Endothelial cell of umbilical vein (primary cell): ENCODE measurements around the gene TLR6. TPM values are rescaled to one million over a fixed set of nuclear protein-coding genes. Genes with fewer than 3 reads are reported as not detected.

ENCODE experiments used
- BruUV-seq: library from RNA; stranded (reverse); fragments of 400-500 nt; replicated peaks from 2 replicates; lab custom pipeline; 2021; lab: Mats Ljungman, UMichigan
- CTCF ChIA-PET: fragments of 300-600, 350-600 bp; sonication (Branson Sonifier 250); formaldehyde crosslinking; loops from one replicate; lab custom pipeline; 2021; ENCODE audit warnings: antibody characterized with exemption, inconsistent platforms; lab: Charles Lee
- POLR2A ChIA-PET: fragments of 300-600, 350-600 bp; sonication (Branson Sonifier 250); formaldehyde crosslinking; loops from one replicate; lab custom pipeline; 2021; ENCODE audit warnings: antibody characterized with exemption, inconsistent platforms; lab: Charles Lee
- DNase-seq: peaks from one replicate; pipeline ENCODE4 v3.0.0-alpha.2; 2011; ENCODE audit warnings: low read depth, low spot score
- FAIRE-seq: peaks from 2 replicates; lab custom pipeline; 2011; peaks lifted over from hg19 to GRCh38; lab: Jason Lieb, UNC
- H2AFZ ChIP-seq: 2 replicates; pipeline ENCODE4 v1.6.0; 2012; ENCODE audit warnings: low read depth, low read length, control low read depth, inconsistent platforms
- H3K27ac ChIP-seq: 2 replicates; pipeline ENCODE4 v1.5.1; 2011; ENCODE audit warnings: low read depth, mild to moderate bottlenecking, control low read depth, low read length, moderate library complexity; ENCODE audit not compliant: insufficient read depth
- H3K27me3 ChIP-seq, 2 experiments: 2 replicates each; pipeline versions ENCODE4 v1.6.0 to v1.6.1; 2011; ENCODE audit warnings: low read length in 2 of 2, mixed read lengths in 1 of 2; ENCODE audit not compliant: control insufficient read depth in 2 of 2, insufficient read depth in 2 of 2
- H3K36me3 ChIP-seq, 2 experiments: 2 replicates in 1 of 2; 3 replicates in 1 of 2; pipeline ENCODE4 v1.5.1; 2011; ENCODE audit warnings: low read length in 2 of 2, mild to moderate bottlenecking in 1 of 2, moderate library complexity in 1 of 2; ENCODE audit not compliant: control insufficient read depth in 2 of 2, insufficient read depth in 2 of 2; ENCODE audit errors: extremely low read depth in 1 of 2
- H3K4me1 ChIP-seq: 3 replicates; pipeline ENCODE4 v1.5.1; 2011; ENCODE audit warnings: mild to moderate bottlenecking, low read length; ENCODE audit not compliant: control insufficient read depth, insufficient read depth; ENCODE audit errors: extremely low read depth
- H3K4me2 ChIP-seq: 2 replicates; pipeline ENCODE4 v1.6.1; 2011; ENCODE audit warnings: low read length, control low read depth, mixed read lengths; ENCODE audit not compliant: insufficient read depth
- H3K4me3 ChIP-seq, 3 experiments: fragments of 200-600 bp in 1 of 3; sonication (generic), shearing (Covaris generic) in 1 of 3; replicated peaks in 1 of 3; 2 replicates each; pipeline ENCODE4 v1.5.1; 2011 to 2016; ENCODE audit warnings: control low read depth in 3 of 3, low read length in 3 of 3, mild to moderate bottlenecking in 2 of 3, inconsistent platforms in 1 of 3, low read depth in 1 of 3, moderate library complexity in 1 of 3; ENCODE audit not compliant: insufficient read depth in 1 of 3
- H3K79me2 ChIP-seq: 2 replicates; pipeline ENCODE4 v1.6.0; 2012; ENCODE audit warnings: low read length, inconsistent platforms; ENCODE audit not compliant: control insufficient read depth, insufficient read depth
- H3K9ac ChIP-seq: replicated peaks from 2 replicates; pipeline ENCODE3; 2011; ENCODE audit warnings: low read length, control low read depth; ENCODE audit not compliant: insufficient read depth; ENCODE audit errors: extremely low read depth
- H3K9me1 ChIP-seq: replicated peaks from 3 replicates; pipeline ENCODE4 v1.6.0; 2011; ENCODE audit warnings: mild to moderate bottlenecking, low read length; ENCODE audit not compliant: control insufficient read depth, insufficient read depth; ENCODE audit errors: extremely low read depth
- H3K9me3 ChIP-seq: replicated peaks from 2 replicates; pipeline ENCODE4 v1.5.1; 2012; ENCODE audit warnings: low read length, inconsistent platforms; ENCODE audit not compliant: control insufficient read depth, insufficient read depth
- H4K20me1 ChIP-seq: replicated peaks from 2 replicates; pipeline ENCODE3; 2011; ENCODE audit warnings: mild to moderate bottlenecking, low read length; ENCODE audit not compliant: control insufficient read depth, insufficient read depth; ENCODE audit errors: extremely low read depth
- EZH2 ChIP-seq: IDR thresholded peaks from 2 replicates; pipeline ENCODE4 v1.6.1; 2012; ENCODE audit warnings: borderline replicate concordance, low read depth, mild to moderate bottlenecking, moderate library complexity, low read length, inconsistent platforms; ENCODE audit not compliant: severe bottlenecking
- FOS ChIP-seq: IDR thresholded peaks from 2 replicates; pipeline ENCODE4 v1.6.1; 2011; ENCODE audit warnings: mild to moderate bottlenecking, low read length, moderate library complexity, borderline replicate concordance; ENCODE audit not compliant: insufficient read depth
- GATA2 ChIP-seq: IDR thresholded peaks from 2 replicates; pipeline ENCODE4 v1.7.0; 2011; ENCODE audit warnings: low read depth, mild to moderate bottlenecking, moderate library complexity, mixed read lengths, low read length; ENCODE audit not compliant: insufficient read length, insufficient read depth
- JUN ChIP-seq: IDR thresholded peaks from 2 replicates; pipeline ENCODE4 v1.6.1; 2011; ENCODE audit warnings: borderline replicate concordance, low read depth; ENCODE audit not compliant: insufficient read length, insufficient read depth
- MYC ChIP-seq: IDR thresholded peaks from one replicate; pipeline ENCODE4 v1.6.1; 2011; ENCODE audit warnings: mild to moderate bottlenecking, low read depth, low read length
- POLR2A ChIP-seq: IDR thresholded peaks from 2 replicates; pipeline ENCODE4 v1.6.1; 2012; ENCODE audit warnings: low read depth, mild to moderate bottlenecking, control low read depth, low read length
- POLR2AphosphoS5 ChIP-seq: IDR thresholded peaks from 2 replicates; pipeline ENCODE4 v1.6.1; 2012; ENCODE audit warnings: low read depth, mild to moderate bottlenecking, control low read depth, low read length, moderate library complexity; ENCODE audit not compliant: insufficient read depth
- dilution Hi-C: fragments of 300-500 bp; cut with MboI; formaldehyde crosslinking; loops from one replicate; pipeline ENCODE4 v1.15.0; 2019; ENCODE audit warnings: low sequenced_read_pairs; ENCODE audit not compliant: extremely low pct_ligation_motif_present
- intact Hi-C: fragments of 100-400 bp; cut with micrococcal nuclease; formaldehyde crosslinking; loops from one replicate; pipeline ENCODE4 v1.10.0; 2022
- polyA plus RNA-seq, 4 experiments: library from polyadenylated mRNA; depleted of rRNA in 3 of 4; stranded (reverse) in 3 of 4; unstranded in 1 of 4; fragments of >200 nt; gene quantifications; 2 replicates each; pipeline versions ENCODE4 v1.2.1 to v1.2.3, GENCODE V29; 2011 to 2012; ENCODE audit warnings: missing spikeins in 1 of 4
- total RNA-seq: library from RNA; stranded (reverse); gene quantifications from 2 replicates; pipeline ENCODE4 v1.2.3, GENCODE V29; 2021
- TF ChIP-seq, protein P1 (sequence below): IDR thresholded peaks from 2 replicates; pipeline ENCODE4 v1.6.1; 2011; ENCODE audit not compliant: insufficient read depth, insufficient read length
- TF ChIP-seq, protein P2 (sequence below), 2 donors: IDR thresholded peaks; 1 replicate in 1 of 2; 2 replicates in 1 of 2; pipeline ENCODE4 v1.5.1; 2011; ENCODE audit warnings: low read length in 2 of 2, mild to moderate bottlenecking in 2 of 2, moderate library complexity in 2 of 2, control low read depth in 1 of 2, inconsistent platforms in 1 of 2, low read depth in 1 of 2; ENCODE audit not compliant: insufficient read depth in 1 of 2; ENCODE audit errors: extremely low read depth in 1 of 2

Gene TLR6
- total and polyA plus RNA-seq, 2 donors (not counting 3 experiments of a cell fraction or from before 2014, with no cell fraction given), result 0.19 to 1.7 TPM

DNA sequence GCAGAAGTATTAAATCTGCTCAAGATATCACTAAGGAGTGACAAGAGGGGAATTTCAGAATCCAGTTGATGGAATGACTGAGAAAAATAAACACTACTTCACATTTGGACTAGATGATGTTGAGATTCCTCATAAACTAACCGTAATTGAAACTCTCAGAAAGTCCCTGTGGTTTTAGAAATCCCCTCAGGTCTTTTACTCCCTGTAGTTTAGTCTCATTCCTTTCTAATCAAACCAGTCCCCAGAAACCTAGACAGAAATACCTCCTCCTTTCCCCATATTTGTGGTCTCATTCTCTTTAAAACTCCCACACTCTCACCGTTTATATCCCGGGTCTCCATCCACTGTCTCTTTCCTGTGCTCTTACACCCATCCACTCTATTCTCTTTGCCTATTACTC lies 37.0 kb downstream of the TLR6 start:
- ChIA-PET POLR2A (no interaction called here), CTCF (interaction anchor here (0.8 to 1.2 kb wide), 3 partner anchors 14 to 60 kb away, joined by 4 to 6 read pairs (median 5); partner anchors contain the start of gene TLR10)
- Histone ChIP-seq H3K9me3 (no peaks in the 10 kb centered on the region), H3K27me3 (peaks cover 14 to 15% of the 10 kb centered on the region in 2 experiments), H3K27ac (no peak overlapping the region), H3K36me3 (no peaks in the 10 kb centered on the region), H3K79me2 (no peaks in the 10 kb centered on the region), H3K4me2 (no peak overlapping the region), H3K9me1 (no peaks in the 10 kb centered on the region), H3K4me3 (no peak overlapping the region), H3K9ac (no peak overlapping the region), H3K4me1 (no peaks in the 10 kb centered on the region), H2AFZ (no peak overlapping the region), H4K20me1 (no peaks in the 10 kb centered on the region)
- DNase-seq (no peak), FAIRE-seq (no peak)
- BruUV-seq, result no TSS peak
- intact Hi-C loops (no loop called here), dilution Hi-C loops (no loop called here)
- TF ChIP-seq EZH2 (no peak), MYC (no peak), JUN (no peak), GATA2 (no peak), POLR2A (no peak), POLR2AphosphoS5 (no peak), FOS (no peak)
- TF ChIP-seq, protein P1, sequence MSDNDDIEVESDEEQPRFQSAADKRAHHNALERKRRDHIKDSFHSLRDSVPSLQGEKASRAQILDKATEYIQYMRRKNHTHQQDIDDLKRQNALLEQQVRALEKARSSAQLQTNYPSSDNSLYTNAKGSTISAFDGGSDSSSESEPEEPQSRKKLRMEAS, result no peak

DNA sequence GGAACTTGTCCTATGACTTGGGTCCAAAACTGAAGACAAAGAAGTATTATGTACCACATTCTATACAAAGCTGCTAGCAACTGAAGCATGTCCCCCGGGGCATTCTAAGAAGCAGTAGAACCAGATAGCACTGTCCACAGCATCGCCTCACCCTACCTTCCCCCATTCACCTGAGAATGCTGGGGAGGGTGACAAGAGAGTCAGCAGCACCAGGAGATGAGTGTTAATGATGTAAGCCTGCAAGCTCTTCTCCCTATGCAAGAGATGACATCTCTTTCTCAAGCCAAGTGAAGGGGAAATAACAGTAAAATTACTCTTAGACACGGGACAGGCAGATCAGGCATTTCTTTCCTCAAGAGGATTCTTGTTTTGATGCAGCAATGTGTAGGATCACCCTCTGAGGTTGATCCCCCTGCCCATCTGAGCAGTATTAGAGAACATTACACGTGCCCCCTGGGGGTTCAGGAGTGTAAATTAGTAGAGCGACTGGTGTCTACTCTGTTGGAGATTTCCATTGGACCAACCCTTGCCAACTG lies 38.1 kb downstream of the TLR6 start:
- Histone ChIP-seq H2AFZ (no peak overlapping the region), H3K4me2 (no peak overlapping the region), H3K27ac (no peak overlapping the region), H3K9ac (no peak overlapping the region), H4K20me1 (no peaks in the 10 kb centered on the region), H3K4me1 (no peaks in the 10 kb centered on the region), H3K9me1 (no peaks in the 10 kb centered on the region), H3K36me3 (no peaks in the 10 kb centered on the region), H3K4me3 (no peak overlapping the region), H3K9me3 (no peaks in the 10 kb centered on the region), H3K27me3 (peaks cover 15 to 17% of the 10 kb centered on the region in 2 experiments), H3K79me2 (no peaks in the 10 kb centered on the region)
- intact Hi-C loops (no loop called here), dilution Hi-C loops (no loop called here)
- POLR2A ChIA-PET, result no interaction called here
- DNase-seq (no peak), FAIRE-seq (no peak)
- no peak for TF ChIP-seq MYC
- TF ChIP-seq, protein P2, sequence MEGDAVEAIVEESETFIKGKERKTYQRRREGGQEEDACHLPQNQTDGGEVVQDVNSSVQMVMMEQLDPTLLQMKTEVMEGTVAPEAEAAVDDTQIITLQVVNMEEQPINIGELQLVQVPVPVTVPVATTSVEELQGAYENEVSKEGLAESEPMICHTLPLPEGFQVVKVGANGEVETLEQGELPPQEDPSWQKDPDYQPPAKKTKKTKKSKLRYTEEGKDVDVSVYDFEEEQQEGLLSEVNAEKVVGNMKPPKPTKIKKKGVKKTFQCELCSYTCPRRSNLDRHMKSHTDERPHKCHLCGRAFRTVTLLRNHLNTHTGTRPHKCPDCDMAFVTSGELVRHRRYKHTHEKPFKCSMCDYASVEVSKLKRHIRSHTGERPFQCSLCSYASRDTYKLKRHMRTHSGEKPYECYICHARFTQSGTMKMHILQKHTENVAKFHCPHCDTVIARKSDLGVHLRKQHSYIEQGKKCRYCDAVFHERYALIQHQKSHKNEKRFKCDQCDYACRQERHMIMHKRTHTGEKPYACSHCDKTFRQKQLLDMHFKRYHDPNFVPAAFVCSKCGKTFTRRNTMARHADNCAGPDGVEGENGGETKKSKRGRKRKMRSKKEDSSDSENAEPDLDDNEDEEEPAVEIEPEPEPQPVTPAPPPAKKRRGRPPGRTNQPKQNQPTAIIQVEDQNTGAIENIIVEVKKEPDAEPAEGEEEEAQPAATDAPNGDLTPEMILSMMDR (IDR thresholded peaks at IDR 0.05; ENCODE audit: extremely low read depth in 1 of 2, insufficient read depth in 1 of 2, low read depth in 1 of 2, low read length in 2 of 2), result no peak
- no peak for TF ChIP-seq JUN
- TF ChIP-seq GATA2, result no peak
- no peak for TF ChIP-seq EZH2
- no peak for TF ChIP-seq FOS
- TF ChIP-seq, protein P1, result no peak
- CTCF ChIA-PET, result interaction anchor here (0.8 to 1.2 kb wide), 3 partner anchors 13 to 36 kb away, joined by 4 to 6 read pairs (median 5); partner anchors contain the start of gene TLR10
- BruUV-seq, result no TSS peak
